GM18870 (cell line): Measurements from ENCODE around the gene TMEM143.

Experiments used
- ATAC-seq: cut with Tn5 transposase; IDR thresholded peaks from one replicate; pipeline ENCODE4 v1.9.1; 2021; ENCODE audit warnings: moderate library complexity; ENCODE audit not compliant: unreplicated experiment

TMEM143 gene

GRCh38 chr19:48361912-48362311, 1.8 kb downstream of the TMEM143 start:
- no peak for ATAC-seq

GRCh38 chr19:48359123-48359522, 4.6 kb downstream of the TMEM143 start:
- no peak for ATAC-seq

- no peak for ATAC-seq
These were observed 8.3 kb downstream of the TMEM143 start for GRCh38 chr19:48355365-48355954.

GRCh38 chr19:48354332-48354992, 9.3 kb downstream of the TMEM143 start:
- no peak for ATAC-seq

- no peak for ATAC-seq
These were observed 10.1 kb downstream of the TMEM143 start for GRCh38 chr19:48353677-48354076.

GRCh38 chr19:48351341-48351752, 12.4 kb downstream of the TMEM143 start:
- ATAC-seq, result no peak

GRCh38 chr19:48350856-48351255, 12.9 kb downstream of the TMEM143 start:
- no peak for ATAC-seq

- ATAC-seq, result no peak
These were observed 15.0 kb downstream of the TMEM143 start for GRCh38 chr19:48348737-48349136.

- no peak for ATAC-seq
These were observed 15.7 kb downstream of the TMEM143 start for GRCh38 chr19:48348045-48348444.

GRCh38 chr19:48346191-48346590, 17.5 kb downstream of the TMEM143 start:
- no peak for ATAC-seq

- no peak for ATAC-seq
These were observed 18.8 kb downstream of the TMEM143 start for GRCh38 chr19:48344892-48345291.

GRCh38 chr19:48342841-48343540, 20.7 kb downstream of the TMEM143 start:
- ATAC-seq, result no peak

- no peak for ATAC-seq
These were observed 21.4 kb downstream of the TMEM143 start for GRCh38 chr19:48342414-48342738.

- no peak for ATAC-seq
These were observed 22.0 kb downstream of the TMEM143 start for GRCh38 chr19:48341515-48342413.

- no peak for ATAC-seq
These were observed 22.7 kb downstream of the TMEM143 start for GRCh38 chr19:48340995-48341394.

- no peak for ATAC-seq
These were observed 24.8 kb downstream of the TMEM143 start for GRCh38 chr19:48338802-48339503.

- no peak for ATAC-seq
These were observed 25.4 kb downstream of the TMEM143 start for GRCh38 chr19:48338253-48338755.

- ATAC-seq, result no peak
These were observed 30.0 kb downstream of the TMEM143 start for GRCh38 chr19:48333467-48334384.

- peak; percentile 76 for ATAC-seq
These were observed 30.9 kb downstream of the TMEM143 start for GRCh38 chr19:48332662-48333466.
